Skeletal muscle cell (primary cell): ENCODE data around the gene SEPTIN10.
"Not testable (repeated sequence)": the region's sequence is repeated elsewhere in the genome, so short reads cannot be mapped to it uniquely, and the experiment has no call there.

ENCODE experiments used
- DNase-seq: peaks from one replicate; pipeline ENCODE4 v3.0.0-alpha.2; 2010; ENCODE audit warnings: low read depth
- H3K4me3 ChIP-seq: 2 replicates; pipeline ENCODE4 v1.5.1; 2011; ENCODE audit warnings: low read depth, mild to moderate bottlenecking, control low read depth, low read length, moderate library complexity

Gene SEPTIN10

GRCh38 chr2:109609352-109610024 lies 4.3 kb downstream of the SEPTIN10 start:
- H3K4me3 ChIP-seq = peak overlapping the region; percentile 20
- DNase-seq = no peak

GRCh38 chr2:109607766-109608165 lies 6.0 kb downstream of the SEPTIN10 start:
- H3K4me3 ChIP-seq = no peak overlapping the region
- no peak for DNase-seq

DNA sequence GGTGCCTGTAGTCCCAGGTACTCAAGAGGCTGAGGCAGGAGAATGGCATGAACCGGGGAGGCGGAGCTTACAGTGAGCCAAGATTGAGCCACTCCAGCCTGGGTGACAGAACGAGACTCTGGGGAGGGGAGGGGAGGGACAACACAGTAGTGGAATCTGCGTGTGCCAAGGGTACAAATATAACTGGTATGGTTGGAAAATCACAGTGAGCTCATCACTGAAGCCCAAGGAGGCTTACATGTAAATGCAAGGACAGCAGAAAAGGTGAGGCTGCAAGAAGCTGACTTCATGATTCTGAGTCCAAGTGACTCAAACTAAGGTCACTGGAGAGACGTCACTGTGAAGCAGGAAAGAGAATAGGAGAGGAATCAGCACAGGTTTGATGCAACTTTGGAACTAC lies 9.2 kb downstream of the SEPTIN10 start:
- DNase-seq = peak; percentile 49
- no peak overlapping the region for H3K4me3 ChIP-seq

DNA sequence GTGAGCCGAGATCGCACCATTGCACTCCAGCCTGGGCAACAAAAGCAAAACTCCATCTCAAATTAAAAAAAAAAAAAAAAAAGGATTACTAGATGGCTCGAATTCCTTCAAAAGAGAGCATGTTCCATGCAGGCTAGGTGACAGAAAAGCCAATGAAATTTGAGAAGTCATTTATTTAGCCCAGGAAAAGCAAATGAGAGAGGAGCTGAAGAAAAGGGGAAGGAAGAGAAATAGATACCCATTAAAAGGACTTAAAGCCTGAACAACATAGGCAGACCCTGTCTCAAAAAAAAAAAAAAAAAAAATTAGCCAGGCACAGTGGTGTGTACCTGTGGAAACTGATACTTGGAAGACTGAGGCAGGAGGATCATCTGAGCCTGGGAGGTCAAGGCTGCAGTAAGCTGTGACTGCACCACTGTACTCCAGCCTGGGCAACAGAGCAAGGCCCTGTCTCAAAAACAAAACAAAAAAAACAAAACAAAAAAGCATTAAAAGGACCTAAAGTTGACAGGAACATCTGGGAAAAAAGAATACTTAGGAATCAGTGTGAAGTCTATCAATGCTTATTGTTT lies 11.1 kb downstream of the SEPTIN10 start:
- no peak overlapping the region for H3K4me3 ChIP-seq
- no peak for DNase-seq

DNA sequence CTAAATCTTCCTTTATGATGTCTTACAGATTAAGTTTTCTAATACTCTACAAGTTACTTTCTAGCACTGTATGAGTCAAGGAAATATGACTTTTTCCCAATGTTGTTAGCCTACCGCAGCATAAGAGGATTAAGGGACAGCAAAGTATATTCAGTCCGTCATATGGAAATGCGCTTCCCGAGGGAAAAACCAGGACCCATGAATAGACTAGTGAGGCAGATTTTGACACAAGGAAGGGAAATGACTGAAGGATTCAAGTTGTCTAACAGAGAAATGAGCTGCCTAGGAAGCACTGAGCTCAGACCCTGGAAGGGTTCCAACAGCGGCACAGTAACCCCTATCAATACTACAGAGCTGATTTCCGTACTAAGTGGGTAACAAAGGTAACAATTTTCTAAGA lies 12.0 kb downstream of the SEPTIN10 start:
- DNase-seq = no peak
- no peak overlapping the region for H3K4me3 ChIP-seq

GRCh38 chr2:109597283-109597682 lies 16.5 kb downstream of the SEPTIN10 start:
- no peak for DNase-seq
- no peak overlapping the region for H3K4me3 ChIP-seq

GRCh38 chr2:109595644-109596043 lies 18.1 kb downstream of the SEPTIN10 start:
- no peak for DNase-seq
- H3K4me3 ChIP-seq = no peak overlapping the region

DNA sequence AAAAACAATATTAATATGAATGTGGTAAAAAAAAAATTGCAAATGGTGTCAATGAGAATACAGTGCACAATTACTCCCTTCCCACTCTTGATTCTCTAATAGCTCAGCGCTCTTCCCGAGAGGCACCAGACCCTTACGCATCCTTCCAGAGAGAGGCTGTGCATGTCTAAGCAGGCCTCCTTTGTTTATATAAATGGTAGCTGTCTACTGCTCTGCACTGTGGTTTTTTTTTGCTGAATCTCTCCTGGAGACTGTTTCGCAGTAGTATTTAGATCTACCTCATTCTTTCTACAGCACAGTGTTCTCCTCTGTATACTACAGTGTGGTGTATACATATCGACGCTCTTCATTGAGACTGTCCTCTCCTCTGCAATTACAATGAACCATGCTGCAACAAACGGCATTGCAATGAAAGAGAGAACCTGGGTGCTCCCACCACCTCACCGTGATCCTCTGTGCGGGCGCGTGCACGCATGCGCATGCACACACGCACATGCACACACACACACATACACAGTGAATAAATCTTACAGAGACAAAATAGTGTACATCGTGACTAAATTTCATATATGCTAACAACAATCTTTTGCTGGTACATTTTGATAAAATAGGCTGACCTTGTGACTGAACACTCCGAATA lies 19.4 kb downstream of the SEPTIN10 start:
- H3K4me3 ChIP-seq = no peak overlapping the region
- DNase-seq = no peak

DNA sequence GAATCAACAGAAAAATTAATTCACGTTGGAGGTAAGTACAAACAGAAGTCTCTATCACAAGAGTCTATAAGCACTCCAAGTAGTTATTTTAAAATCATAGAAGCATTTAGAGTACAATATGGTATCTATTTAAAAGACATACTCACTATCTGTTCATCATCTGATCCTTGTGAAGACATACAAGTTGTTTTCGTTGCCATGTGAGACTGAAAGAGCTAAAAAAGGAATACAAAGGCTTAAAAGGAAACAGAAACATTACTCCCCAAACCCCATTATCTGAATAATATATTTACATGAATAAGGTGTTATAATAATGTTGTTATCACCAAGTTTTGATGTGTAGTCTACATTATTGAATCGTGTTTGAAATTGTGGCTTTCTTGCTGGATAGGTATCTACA lies 20.9 kb downstream of the SEPTIN10 start:
- DNase-seq = no peak
- H3K4me3 ChIP-seq = no peak overlapping the region

- DNase-seq = no peak
- no peak overlapping the region for H3K4me3 ChIP-seq
These were observed 22.6 kb downstream of the SEPTIN10 start for GRCh38 chr2:109591206-109591605.

DNA sequence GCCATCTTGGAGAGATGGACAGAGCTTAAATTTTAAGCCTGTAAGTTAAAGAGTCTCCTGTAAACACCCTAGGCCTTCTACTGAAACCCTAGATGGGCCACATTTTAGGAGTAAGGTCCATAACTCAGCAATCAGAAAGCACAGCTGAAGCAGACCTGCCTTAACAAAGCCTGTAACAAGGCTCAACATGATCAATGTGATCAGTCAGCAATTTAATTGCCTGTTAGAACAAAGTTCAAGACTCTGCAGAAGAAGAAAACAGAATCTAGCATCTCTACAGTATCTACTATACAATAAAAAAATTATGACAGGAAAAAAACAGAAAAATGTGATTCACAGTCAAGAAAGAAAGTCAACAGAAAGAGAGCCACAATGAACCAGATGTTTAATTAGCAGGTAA lies 27.1 kb downstream of the SEPTIN10 start:
- H3K4me3 ChIP-seq = no peak overlapping the region
- DNase-seq = no peak

DNA sequence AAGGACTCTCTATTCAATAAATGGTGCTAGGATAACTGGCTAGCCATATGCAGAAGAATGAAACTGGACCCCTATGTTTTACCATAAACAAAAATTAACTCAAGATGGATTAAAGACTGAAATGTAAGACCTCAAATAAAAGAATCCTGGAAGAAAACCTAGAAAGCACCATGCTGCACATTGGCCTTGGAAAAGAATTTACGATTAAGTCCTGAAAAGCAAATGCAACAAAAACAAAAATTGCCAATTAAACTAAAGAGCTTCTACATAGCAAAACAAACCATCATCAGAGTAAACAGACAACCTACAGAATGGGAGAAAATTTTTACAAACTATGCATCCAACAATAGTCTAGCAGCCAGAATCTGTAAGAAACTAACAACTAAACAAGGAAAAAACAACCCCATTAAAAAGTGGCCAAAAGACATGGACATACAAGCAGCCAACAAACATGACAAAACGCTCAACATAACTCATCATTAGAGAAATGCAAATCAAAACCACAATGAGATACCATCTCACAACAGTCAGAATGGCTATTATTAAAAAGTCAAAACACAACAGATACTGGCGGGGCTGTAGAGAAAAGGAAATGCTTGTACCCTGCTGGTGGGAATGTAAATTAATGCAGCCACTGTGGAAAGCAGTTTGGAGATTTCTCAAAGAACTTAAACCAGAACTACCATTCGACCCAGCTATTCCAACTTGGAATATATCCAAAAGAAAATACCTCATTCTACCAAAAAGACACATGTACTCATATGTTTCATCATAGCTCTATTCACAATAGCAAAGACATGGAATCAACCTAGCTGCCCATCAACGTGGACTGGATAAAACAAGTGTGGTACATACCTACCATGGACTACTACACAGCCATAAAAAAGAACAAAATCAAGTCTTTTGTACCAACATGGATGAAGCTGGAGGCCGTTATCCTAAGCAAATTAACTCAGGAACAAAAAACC lies 30.6 kb downstream of the SEPTIN10 start:
- DNase-seq = no peak

DNA sequence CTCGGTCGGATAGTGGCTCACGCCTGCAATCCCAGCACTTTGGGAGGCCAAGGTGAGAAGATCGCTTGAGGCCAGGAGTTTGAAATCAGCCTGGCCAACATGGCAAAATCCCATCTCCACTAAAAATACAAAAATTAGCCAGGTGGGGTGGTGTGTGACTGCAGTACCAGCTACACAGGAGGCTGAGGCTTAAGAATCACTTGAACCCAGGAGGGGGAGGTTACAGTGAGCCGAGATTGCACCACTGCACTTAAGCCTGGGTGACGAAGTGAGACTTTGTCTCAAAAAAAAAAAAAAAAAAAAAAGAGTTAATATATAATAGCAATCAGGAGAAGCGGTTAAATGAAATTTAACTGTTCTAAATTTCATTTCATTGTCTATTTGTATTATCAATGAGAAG lies 36.1 kb downstream of the SEPTIN10 start:
- DNase-seq, H3K4me3 ChIP-seq: not testable (repeated sequence)

More for the DNA sequence above, 30.6 kb downstream of the SEPTIN10 start:
- no peak overlapping the region for H3K4me3 ChIP-seq

DNA sequence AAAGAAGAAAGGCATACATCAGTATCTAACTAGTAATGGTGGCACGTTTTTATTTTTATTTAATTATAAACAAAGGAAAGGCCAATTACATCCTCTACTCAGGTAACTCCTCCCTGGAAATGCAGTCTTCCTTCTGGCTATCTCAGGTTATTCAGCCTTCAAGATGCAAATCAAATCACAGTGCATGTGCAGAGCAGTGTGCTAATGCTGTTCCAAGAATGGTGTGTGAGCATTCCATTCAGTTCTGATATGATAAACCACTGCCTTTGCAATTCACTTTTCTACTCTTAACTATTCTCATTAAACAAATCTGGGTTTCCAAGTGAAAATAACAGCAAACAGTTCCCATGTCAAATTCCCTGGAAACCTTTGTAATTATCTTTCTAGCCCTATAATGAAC lies 38.4 kb downstream of the SEPTIN10 start:
- DNase-seq = no peak
- no peak overlapping the region for H3K4me3 ChIP-seq

DNA sequence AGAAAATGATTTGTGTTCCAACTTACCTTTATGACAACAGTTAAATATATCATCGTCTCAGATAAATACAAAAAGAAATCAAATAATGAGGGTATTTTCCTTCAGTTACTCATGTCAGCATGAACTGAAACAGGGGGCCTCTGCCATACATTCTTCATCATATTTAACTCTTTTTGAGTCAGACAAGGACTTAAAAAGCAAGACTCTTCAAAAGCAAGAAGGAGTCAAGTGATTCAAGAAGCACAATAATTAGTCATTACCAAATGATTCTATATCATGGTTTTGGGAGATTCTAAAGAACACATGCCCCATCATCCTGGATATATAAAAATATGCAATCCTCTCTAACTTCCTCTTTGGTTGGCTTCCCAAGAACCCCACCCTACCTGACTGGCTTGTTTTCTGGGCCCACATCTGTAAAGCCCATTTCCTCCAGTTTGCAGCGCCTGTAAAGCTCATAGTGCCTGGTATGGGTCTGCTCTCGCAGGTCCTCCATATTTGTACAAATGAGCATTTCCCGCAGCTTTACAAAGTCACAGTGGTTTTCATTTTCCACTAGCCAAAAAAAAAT lies 49.7 kb downstream of the SEPTIN10 start:
- no peak for DNase-seq
- no peak overlapping the region for H3K4me3 ChIP-seq

GRCh38 chr2:109563288-109563687 lies 50.5 kb downstream of the SEPTIN10 start:
- H3K4me3 ChIP-seq = no peak overlapping the region
- no peak for DNase-seq

- no peak for DNase-seq
- no peak overlapping the region for H3K4me3 ChIP-seq
These were observed 51.3 kb downstream of the SEPTIN10 start for GRCh38 chr2:109562421-109562820.

GRCh38 chr2:109560265-109560664 lies 53.5 kb downstream of the SEPTIN10 start:
- no peak for DNase-seq
- no peak overlapping the region for H3K4me3 ChIP-seq

GRCh38 chr2:109558076-109558882 lies 55.5 kb downstream of the SEPTIN10 start:
- peak; percentile 59 for DNase-seq
- H3K4me3 ChIP-seq = no peak overlapping the region
